DND-41 (cell line): ENCODE results near the gene HES2.

Source experiments
- CTCF ChIP-seq: IDR thresholded peaks from 2 replicates; pipeline ENCODE4 v1.5.1; 2012; ENCODE audit warnings: borderline replicate concordance, low read length, moderate library complexity, mild to moderate bottlenecking; ENCODE audit not compliant: poor library complexity, severe bottlenecking; ENCODE audit errors: extremely low read depth
- EZH2 ChIP-seq: IDR thresholded peaks from 3 replicates; pipeline ENCODE4 v1.6.1; 2012; ENCODE audit warnings: borderline replicate concordance, low read depth, mild to moderate bottlenecking, moderate library complexity, low read length, inconsistent platforms; ENCODE audit not compliant: severe bottlenecking

DNA sequence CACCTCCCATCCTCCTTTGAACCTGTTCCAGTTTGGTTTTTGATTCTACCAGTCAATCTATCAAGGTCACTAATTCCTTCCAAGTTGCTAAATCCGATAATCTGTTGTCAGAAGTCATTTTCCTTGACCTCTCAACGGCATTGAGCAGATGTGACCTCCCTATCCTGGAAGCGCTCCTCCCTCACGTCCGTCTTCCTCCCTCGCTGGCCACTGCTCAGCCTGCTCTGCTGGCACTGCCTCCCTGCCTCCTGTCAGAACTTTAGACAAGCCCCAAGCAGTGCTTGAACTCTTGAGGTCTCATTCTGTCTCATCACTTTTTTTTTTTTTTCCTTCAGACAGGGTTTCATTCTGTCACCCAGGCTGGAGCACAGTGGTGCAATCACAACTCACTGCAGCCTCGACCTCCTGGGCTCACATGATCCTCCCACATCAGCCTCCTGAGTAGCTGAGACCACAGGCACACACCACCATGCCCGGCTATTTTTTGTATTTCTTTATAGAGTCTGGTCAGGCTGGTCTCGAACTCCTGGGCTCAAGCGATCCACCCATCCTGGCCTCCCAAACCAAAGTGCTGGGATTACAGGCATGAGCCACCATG, 21.8 kb downstream of the HES2 start:
- TF ChIP-seq CTCF (no peak), EZH2 (no peak)
